ENCODE data around the gene MED17. TPM values are rescaled to one million over a fixed set of nuclear protein-coding genes. Genes with fewer than 3 reads are reported as not detected.
"Not testable (repeated sequence)": the region's sequence is repeated elsewhere in the genome, so short reads cannot be mapped to it uniquely, and the experiment has no call there.

Gene MED17
- total RNA-seq, 1 donor from 2014 or later: 40.0 TPM

- H3K4me3 Mint-ChIP-seq (ENCODE audit: unreplicated experiment): no peak overlapping the region
- H3K36me3 ChIP-seq (ENCODE audit: insufficient read depth, low read length): no peaks in the 10 kb centered on the region
- FAIRE-seq: no peak
These were observed 27.3 kb upstream of the MED17 start for GRCh38 chr11:93756748-93757147.

GRCh38 chr11:93757301-93757700, 26.8 kb upstream of the MED17 start:
- no peak overlapping the region for H2AFZ ChIP-seq (ENCODE audit: low read depth, low read length)
- FAIRE-seq: no peak
- no peaks in the 10 kb centered on the region for H3K9me3 ChIP-seq (ENCODE audit: insufficient read depth, low read depth, low read length)
- TF ChIP-seq, protein P1, sequence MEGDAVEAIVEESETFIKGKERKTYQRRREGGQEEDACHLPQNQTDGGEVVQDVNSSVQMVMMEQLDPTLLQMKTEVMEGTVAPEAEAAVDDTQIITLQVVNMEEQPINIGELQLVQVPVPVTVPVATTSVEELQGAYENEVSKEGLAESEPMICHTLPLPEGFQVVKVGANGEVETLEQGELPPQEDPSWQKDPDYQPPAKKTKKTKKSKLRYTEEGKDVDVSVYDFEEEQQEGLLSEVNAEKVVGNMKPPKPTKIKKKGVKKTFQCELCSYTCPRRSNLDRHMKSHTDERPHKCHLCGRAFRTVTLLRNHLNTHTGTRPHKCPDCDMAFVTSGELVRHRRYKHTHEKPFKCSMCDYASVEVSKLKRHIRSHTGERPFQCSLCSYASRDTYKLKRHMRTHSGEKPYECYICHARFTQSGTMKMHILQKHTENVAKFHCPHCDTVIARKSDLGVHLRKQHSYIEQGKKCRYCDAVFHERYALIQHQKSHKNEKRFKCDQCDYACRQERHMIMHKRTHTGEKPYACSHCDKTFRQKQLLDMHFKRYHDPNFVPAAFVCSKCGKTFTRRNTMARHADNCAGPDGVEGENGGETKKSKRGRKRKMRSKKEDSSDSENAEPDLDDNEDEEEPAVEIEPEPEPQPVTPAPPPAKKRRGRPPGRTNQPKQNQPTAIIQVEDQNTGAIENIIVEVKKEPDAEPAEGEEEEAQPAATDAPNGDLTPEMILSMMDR (IDR thresholded peaks at IDR 0.05; ENCODE audit: insufficient read depth, low read depth, low read length): no peak
- no peak for TF ChIP-seq EZH2 (IDR thresholded peaks at IDR 0.05; ENCODE audit: insufficient read depth, low read length)
- Mint-ChIP-seq H3K4me1 (ENCODE audit: low read depth, unreplicated experiment) (no peaks in the 10 kb centered on the region), H3K4me3 (ENCODE audit: unreplicated experiment) (no peak overlapping the region), H3K9me3 (ENCODE audit: unreplicated experiment) (no peaks in the 10 kb centered on the region), H3K36me3 (ENCODE audit: low read depth, unreplicated experiment) (peaks cover 12% of the 10 kb centered on the region), H3K27ac (ENCODE audit: unreplicated experiment) (no peak overlapping the region), H3K27me3 (ENCODE audit: low read depth, unreplicated experiment) (no peaks in the 10 kb centered on the region)
- no peaks in the 10 kb centered on the region for H4K20me1 ChIP-seq (ENCODE audit: insufficient read depth, low read length)
- H3K4me1 ChIP-seq (ENCODE audit: insufficient read depth, low read length): no peaks in the 10 kb centered on the region
- no peak overlapping the region for H3K9ac ChIP-seq (ENCODE audit: low read length)
- DNase-seq (ENCODE audit: low read depth): no peak
- H3K27ac ChIP-seq (ENCODE audit: low read depth, low read length): no peak overlapping the region
- H3K79me2 ChIP-seq (ENCODE audit: insufficient read depth, low read length): no peaks in the 10 kb centered on the region
- no peak overlapping the region for H3K4me3 ChIP-seq (ENCODE audit: insufficient read depth, low read depth, low read length)
- H3K4me2 ChIP-seq (ENCODE audit: low read length): no peak overlapping the region
- no peaks in the 10 kb centered on the region for H3K36me3 ChIP-seq (ENCODE audit: insufficient read depth, low read length)
- H3K27me3 ChIP-seq (ENCODE audit: insufficient read depth, low read length): no peaks in the 10 kb centered on the region

More at GRCh38 chr11:93756748-93757147, 27.3 kb upstream of the MED17 start:
- H3K4me2 ChIP-seq (ENCODE audit: low read length): no peak overlapping the region
- TF ChIP-seq, protein P1 (IDR thresholded peaks at IDR 0.05; ENCODE audit: insufficient read depth, low read depth, low read length): no peak
- TF ChIP-seq EZH2 (IDR thresholded peaks at IDR 0.05; ENCODE audit: insufficient read depth, low read length): no peak
- no peak overlapping the region for H3K27ac ChIP-seq (ENCODE audit: low read depth, low read length)
- no peak overlapping the region for H3K4me3 ChIP-seq (ENCODE audit: insufficient read depth, low read depth, low read length)
- no peaks in the 10 kb centered on the region for H3K27me3 ChIP-seq (ENCODE audit: insufficient read depth, low read length)
- H3K4me1 Mint-ChIP-seq (ENCODE audit: low read depth, unreplicated experiment): no peaks in the 10 kb centered on the region
- no peak overlapping the region for H2AFZ ChIP-seq (ENCODE audit: low read depth, low read length)
- H3K9ac ChIP-seq (ENCODE audit: low read length): no peak overlapping the region
- no peaks in the 10 kb centered on the region for H3K4me1 ChIP-seq (ENCODE audit: insufficient read depth, low read length)
- DNase-seq (ENCODE audit: low read depth): no peak
- H3K36me3 Mint-ChIP-seq (ENCODE audit: low read depth, unreplicated experiment): peaks cover 12% of the 10 kb centered on the region
- H3K79me2 ChIP-seq (ENCODE audit: insufficient read depth, low read length): no peaks in the 10 kb centered on the region
- H3K9me3 Mint-ChIP-seq (ENCODE audit: unreplicated experiment): no peaks in the 10 kb centered on the region
- no peak overlapping the region for H3K27ac Mint-ChIP-seq (ENCODE audit: unreplicated experiment)
- H4K20me1 ChIP-seq (ENCODE audit: insufficient read depth, low read length): no peaks in the 10 kb centered on the region
- no peaks in the 10 kb centered on the region for H3K9me3 ChIP-seq (ENCODE audit: insufficient read depth, low read depth, low read length)
- H3K27me3 Mint-ChIP-seq (ENCODE audit: low read depth, unreplicated experiment): no peaks in the 10 kb centered on the region

- Mint-ChIP-seq H3K27ac (ENCODE audit: unreplicated experiment) (no peak overlapping the region), H3K4me1 (ENCODE audit: low read depth, unreplicated experiment) (no peaks in the 10 kb centered on the region), H3K4me3 (ENCODE audit: unreplicated experiment) (no peak overlapping the region), H3K9me3 (ENCODE audit: unreplicated experiment) (no peaks in the 10 kb centered on the region), H3K27me3 (ENCODE audit: low read depth, unreplicated experiment) (no peaks in the 10 kb centered on the region), H3K36me3 (ENCODE audit: low read depth, unreplicated experiment) (peaks cover 14% of the 10 kb centered on the region)
- H4K20me1 ChIP-seq (ENCODE audit: insufficient read depth, low read length): no peaks in the 10 kb centered on the region
- no peaks in the 10 kb centered on the region for H3K27me3 ChIP-seq (ENCODE audit: insufficient read depth, low read length)
- H3K9ac ChIP-seq (ENCODE audit: low read length): no peak overlapping the region
- DNase-seq (ENCODE audit: low read depth) (no peak), FAIRE-seq (no peak)
- no peak overlapping the region for H3K4me3 ChIP-seq (ENCODE audit: insufficient read depth, low read depth, low read length)
- H3K79me2 ChIP-seq (ENCODE audit: insufficient read depth, low read length): no peaks in the 10 kb centered on the region
- H2AFZ ChIP-seq (ENCODE audit: low read depth, low read length): no peak overlapping the region
- H3K4me1 ChIP-seq (ENCODE audit: insufficient read depth, low read length): no peaks in the 10 kb centered on the region
- H3K27ac ChIP-seq (ENCODE audit: low read depth, low read length): no peak overlapping the region
- no peaks in the 10 kb centered on the region for H3K36me3 ChIP-seq (ENCODE audit: insufficient read depth, low read length)
- H3K9me3 ChIP-seq (ENCODE audit: insufficient read depth, low read depth, low read length): no peaks in the 10 kb centered on the region
- TF ChIP-seq EZH2 (IDR thresholded peaks at IDR 0.05; ENCODE audit: insufficient read depth, low read length): no peak
- TF ChIP-seq, protein P1 (IDR thresholded peaks at IDR 0.05; ENCODE audit: insufficient read depth, low read depth, low read length): no peak
- H3K4me2 ChIP-seq (ENCODE audit: low read length): no peak overlapping the region
These were observed 25.9 kb upstream of the MED17 start for GRCh38 chr11:93757924-93758865.

GRCh38 chr11:93759123-93759522, 25.0 kb upstream of the MED17 start:
- not testable (repeated sequence) for H3K27ac ChIP-seq (ENCODE audit: low read depth, low read length); H4K20me1 ChIP-seq (ENCODE audit: insufficient read depth, low read length); H3K27ac Mint-ChIP-seq (ENCODE audit: unreplicated experiment); H3K4me1 Mint-ChIP-seq (ENCODE audit: low read depth, unreplicated experiment); H3K9ac ChIP-seq (ENCODE audit: low read length); H3K9me3 Mint-ChIP-seq (ENCODE audit: unreplicated experiment); H3K4me2 ChIP-seq (ENCODE audit: low read length); H3K27me3 ChIP-seq (ENCODE audit: insufficient read depth, low read length); H3K4me3 Mint-ChIP-seq (ENCODE audit: unreplicated experiment); H3K4me3 ChIP-seq (ENCODE audit: insufficient read depth, low read depth, low read length); H2AFZ ChIP-seq (ENCODE audit: low read depth, low read length); H3K36me3 ChIP-seq (ENCODE audit: insufficient read depth, low read length); FAIRE-seq; DNase-seq (ENCODE audit: low read depth); H3K79me2 ChIP-seq (ENCODE audit: insufficient read depth, low read length); H3K4me1 ChIP-seq (ENCODE audit: insufficient read depth, low read length); H3K9me3 ChIP-seq (ENCODE audit: insufficient read depth, low read depth, low read length); H3K27me3 Mint-ChIP-seq (ENCODE audit: low read depth, unreplicated experiment)
- peaks cover 18% of the 10 kb centered on the region for H3K36me3 Mint-ChIP-seq (ENCODE audit: low read depth, unreplicated experiment)

Data from astrocyte (in vitro differentiated cells and primary cell).